ENCODE data around the gene SORBS1.

SORBS1 gene

DNA sequence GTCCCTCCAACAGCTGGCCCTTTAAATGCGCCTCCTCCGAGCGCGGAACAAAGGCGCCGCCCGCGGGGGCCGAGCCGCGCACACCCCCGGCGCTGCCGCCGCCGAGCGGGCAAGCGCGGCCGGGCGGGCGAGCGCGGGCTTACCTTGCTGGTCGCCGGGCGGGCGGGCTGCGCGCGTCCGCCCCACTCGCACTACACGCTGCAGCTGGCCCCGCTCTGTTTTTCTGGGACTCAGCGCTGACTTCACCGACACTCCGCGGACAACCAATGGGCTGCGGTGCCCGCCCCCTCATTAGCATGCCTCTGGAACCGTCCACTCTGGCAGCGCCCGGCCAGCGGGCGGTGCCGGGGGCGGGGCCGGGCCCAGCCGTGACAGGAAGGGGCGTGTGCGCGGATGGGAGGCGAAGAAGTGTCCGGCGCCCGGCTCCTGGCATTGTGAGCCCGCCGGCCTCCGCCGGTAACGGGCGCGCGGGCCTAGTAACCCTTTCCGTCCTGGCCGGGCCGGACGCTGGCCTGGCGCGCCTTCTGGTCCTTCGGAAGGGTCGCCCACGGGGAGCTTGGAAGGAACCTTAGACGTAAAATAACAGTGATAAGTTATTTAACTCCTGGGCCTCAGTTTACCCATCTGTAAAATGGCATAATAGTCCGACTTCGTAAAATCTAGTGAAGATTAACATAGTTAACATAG, at the start of gene SORBS1:
SORBS1 (minus strand) TSS at position 195 of the 687 bp plus-strand sequence. CDS start 120,236 bp downstream, outside the sequence.
- DNase-seq (ENCODE audit: low read depth) = peak; percentile 90

DNA sequence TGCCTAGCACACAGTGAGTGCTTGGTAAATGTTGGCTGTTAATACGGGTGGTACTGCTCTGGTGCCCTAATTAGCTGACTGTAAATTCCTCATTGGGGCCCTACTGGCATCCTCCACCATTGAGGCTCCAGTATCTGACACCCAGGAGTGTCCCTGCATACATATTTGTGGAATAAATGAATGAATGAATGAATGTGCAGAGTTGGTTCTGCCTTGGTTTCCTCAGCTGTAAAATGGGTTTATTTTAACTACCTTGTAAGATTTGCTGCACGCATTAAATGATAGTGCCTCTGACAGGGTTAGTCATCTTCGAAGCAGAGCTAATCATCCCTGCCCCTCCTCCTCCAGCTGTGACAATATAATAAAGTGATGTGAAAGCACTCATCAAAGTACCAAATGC, 49.6 kb upstream of the SORBS1 start:
- no peak for DNase-seq (ENCODE audit: low read depth)

DNA sequence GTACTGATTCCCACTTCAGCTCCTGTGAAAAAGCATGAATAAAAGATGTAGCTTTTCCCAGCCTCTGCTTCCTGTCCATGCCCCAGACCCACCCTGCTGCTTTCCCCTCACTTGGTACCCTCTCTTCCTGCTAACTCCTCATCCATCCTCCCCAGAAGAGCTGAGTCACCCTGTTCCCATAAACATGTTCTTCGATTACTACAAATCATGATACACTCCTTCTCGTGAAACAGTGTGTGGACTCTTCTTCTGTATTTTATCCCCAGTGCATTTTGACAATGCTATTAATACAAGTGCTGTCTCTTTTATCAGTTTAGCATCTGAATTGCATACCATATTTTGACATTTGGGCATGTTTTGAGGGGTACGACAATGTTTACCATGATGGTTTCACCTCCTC, 45.8 kb upstream of the SORBS1 start:
- no peak for DNase-seq (ENCODE audit: low read depth)

DNA sequence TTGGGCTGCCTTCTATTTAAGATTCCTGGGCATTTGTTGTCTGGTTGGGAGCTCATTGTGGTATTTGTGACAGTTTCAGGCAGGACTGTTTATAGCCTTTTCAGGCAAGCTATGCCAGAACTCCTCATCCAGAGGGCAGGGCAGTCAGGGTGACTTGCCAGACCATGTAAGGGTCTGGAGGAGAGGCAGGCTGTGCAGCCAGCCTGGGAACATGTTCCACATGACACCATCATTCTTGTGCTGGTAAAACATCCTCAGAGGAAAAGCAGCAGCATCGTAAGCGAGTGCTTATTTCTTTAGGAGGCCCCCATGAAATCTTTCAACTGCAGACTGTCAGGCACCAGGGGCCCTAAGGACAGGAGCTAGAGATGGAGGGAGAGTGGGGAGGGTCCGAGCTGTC, 44.0 kb upstream of the SORBS1 start:
- DNase-seq (ENCODE audit: low read depth) = peak; percentile 10

DNA sequence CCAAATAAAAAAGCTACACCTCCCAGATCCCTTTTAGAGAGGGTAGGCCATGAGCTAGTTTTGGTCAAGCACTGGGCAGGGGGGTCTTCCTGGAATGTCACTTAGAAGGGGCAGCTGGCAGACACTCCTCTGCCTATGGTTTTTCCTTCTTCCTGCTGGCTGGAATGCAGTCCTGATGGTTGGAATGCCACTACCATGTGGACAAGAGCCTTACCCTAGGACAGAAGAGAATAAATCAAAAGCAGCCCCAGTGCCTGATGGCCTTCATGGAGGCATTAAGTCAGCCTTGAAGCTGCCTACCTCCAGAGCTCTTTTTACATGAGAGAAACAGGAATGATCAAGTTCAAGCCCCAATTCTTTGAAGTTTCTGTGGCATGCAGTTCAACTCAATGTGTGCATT, 43.5 kb upstream of the SORBS1 start:
- DNase-seq (ENCODE audit: low read depth) = no peak

DNA sequence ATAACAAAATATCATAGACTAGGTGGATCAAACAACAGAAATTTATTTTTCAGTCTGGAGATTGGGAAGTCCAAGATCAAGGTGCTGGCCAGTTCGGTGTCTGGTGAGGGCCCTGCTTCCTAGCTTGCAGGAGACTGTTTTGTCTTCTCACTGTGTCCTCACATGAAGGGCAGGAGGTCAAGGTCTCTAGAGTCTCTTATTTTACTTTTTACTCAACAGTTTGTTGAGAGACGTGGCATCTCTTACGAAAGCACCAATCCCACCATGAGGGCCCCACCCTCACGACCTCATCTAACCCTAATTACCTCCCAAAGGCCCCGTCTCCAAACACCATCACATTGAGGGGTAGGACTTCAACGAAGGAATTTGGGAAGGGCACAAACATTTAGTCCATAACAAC, 41.2 kb upstream of the SORBS1 start:
- DNase-seq (ENCODE audit: low read depth) = no peak

DNA sequence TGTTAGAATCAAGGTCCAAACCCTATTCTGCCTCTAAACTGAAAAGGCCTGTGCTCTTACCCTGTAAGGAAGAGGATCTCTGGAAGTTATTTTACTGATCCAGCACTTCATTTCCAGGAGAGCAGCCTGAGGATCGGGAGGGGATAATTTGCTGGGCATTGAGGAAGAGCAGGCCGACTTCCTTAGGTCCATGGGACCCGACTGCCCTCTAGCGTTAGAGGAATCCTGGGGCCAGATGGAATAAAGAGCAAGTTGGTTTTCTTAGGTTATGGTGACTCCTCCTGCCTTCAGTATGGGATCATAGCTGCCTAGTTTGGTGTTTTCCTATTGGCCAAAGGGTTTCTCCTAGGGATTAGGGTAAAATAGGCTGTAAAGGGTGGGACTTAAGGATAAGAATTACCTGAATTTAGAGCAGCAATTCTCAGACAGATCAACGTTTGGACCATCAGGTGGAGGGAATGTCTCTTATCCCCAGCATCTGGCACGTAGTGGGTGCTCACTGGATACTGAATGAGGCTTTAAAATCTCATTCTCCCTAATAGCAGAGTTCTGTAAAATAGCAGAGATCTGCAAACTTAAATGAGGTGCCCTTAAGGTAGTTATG, 40.0 kb upstream of the SORBS1 start:
- peak; percentile 78 for DNase-seq (ENCODE audit: low read depth)

DNA sequence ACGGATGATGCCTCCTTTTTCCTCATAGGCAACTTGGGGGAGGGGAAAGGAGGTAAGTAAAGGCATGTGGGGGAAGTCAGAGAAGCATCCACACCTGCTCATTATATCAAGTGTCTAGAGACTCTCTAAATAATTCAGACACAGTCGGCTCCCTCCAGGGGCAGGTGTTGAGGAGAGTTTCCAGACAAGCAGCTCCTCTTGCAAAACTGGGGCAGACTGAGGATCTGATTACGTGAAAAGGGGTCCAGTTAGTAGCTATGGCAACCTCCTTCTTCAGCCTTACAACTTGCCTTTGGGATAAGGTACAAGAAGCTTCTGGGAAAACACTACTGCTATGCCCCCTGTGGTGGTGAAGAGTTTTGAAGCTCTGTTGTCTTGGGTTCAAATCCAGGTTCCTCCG, 39.0 kb upstream of the SORBS1 start:
- DNase-seq (ENCODE audit: low read depth) = no peak

DNA sequence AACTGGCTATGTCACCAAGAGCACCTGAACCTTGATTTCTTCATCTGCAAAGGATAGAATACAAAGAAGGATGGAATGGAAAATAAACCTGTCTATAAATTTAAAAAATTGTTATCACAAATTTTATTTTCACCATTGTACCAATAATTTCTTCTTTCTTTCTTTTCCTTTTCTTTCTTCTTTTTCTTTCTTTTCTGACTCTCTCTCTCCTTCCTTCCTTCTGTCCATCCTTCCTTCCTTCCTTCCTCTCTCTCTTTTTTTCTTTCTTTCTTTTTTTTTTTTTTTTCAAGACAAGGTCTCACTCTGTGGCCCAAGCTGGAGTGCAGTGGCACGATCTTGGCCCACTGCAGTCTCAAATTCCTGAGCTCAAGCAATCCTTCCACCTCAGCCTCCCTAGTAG, 36.6 kb upstream of the SORBS1 start:
- no peak for DNase-seq (ENCODE audit: low read depth)

DNA sequence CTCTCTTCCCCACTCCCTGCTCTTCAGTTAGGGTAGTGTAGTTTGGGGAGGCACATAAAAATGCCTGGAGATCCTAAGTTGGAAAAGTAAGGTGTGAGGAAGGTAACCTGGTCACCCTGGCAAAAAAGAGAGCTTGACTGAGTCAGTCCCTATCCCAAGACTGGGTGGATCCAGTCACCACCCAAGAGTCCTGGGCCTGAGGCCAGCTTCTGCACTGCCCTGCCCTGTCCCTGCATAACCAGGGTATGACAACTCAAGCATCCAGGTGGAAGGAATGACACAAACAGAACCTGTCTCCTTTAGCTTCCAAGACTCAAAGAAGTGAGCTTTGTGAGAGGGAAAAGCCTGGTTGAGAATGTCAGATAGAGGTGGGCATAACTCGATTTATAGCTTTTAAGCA, 26.9 kb upstream of the SORBS1 start:
- no peak for DNase-seq (ENCODE audit: low read depth)

DNA sequence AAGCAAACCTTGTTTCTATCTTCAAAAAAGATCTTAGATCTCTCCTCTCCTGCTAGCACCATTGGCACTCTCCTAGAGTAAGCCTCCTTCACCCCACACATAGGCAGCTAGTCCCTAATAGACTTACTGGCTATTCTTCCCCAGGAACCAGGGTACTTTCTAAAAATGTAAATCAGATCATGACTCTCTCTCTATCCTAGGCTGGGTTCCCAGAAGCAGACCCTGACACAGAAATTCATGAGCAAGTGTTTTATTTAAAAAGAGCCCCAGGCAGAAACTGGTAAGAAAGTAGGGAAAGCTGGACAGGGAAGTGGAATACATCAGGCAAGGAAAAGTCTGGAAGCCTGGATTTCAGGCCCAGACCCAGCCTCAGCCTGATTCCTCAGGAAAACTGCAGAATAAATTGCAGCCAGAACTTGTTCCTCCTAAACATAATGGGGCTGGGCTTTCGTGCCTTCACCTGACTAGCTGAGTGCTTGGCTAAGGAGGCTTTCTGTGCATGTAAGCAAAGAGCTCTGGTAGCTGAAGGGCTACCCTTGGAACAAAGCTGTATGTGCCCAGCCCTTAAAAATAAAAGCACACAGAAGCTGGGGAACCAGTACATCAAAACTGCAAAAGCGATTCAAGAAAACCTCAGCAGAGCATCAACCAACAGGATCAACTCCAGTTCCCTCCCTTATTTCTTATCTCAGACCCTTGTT, 18.8 kb upstream of the SORBS1 start:
- no peak for DNase-seq (ENCODE audit: low read depth)

DNA sequence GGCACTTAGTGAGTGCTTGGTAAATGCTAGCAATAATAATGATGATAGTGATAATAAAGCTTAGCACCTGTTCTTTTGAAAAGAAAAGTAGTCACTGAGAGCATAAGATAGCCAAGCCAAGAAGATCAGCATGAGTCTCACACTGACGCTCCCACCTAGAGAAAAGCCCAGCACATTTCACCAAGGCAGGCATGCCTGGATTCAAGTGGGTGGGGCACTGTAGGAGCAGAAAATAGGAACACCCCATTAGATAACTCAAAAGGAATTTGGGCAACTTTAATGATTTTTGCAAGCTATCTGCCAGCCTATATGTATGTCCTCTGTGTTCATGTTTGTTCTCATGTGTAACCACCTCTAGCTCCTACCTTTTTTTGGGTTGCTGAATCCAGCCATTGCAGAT, 18.1 kb upstream of the SORBS1 start:
- no peak for DNase-seq (ENCODE audit: low read depth)

DNA sequence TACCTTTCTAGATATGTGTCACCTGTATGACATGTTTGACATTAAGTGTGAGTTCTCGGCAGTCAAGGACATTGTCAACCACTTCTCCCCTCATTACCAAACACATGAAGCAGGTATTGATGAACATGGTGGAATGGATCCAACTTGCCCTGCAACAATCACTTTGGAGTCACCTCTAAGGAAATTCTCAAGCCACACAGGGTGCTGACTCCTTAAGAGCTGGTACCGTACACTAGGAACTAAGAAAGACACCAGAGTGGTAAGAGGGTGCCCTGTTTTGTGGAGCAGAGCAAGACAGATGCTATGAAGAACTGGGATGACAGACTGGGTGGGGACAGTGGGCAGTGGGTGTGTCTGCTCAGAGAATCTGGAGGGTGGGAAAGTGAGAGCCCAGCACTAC, 17.4 kb upstream of the SORBS1 start:
- DNase-seq (ENCODE audit: low read depth) = no peak

DNA sequence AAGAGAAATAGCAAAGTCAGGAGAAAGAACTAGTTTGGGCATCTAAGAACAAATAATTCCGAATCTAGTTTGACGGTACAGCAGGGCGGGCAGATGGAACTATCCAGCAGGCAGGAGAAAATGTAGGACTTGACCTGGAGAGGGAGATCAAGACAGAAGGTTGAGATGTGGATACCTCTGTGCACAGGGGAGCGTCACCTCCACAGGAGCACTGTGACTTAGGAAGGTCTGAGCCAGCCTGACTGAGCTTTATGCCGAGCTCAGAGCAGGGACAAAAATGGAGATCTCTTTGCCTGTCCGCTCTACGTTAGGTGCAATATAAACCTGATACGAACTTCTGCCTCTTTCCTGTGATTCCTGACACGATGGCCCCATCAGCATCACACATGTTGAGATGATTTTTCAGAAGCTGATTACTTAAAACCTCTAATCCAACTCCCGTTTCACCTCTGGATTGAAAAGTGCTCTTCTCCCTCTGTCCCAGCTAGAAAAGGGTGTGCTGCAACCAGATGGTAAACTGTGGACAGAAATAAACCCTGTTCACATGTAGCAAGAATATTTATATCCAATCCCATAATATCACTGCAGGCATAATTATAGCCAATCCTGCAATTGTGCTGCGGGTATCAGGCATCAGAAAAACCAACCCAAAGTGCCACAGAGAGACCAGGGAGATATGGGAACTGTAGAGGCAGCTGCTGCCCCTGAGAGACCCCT, 13.6 kb upstream of the SORBS1 start:
- DNase-seq (ENCODE audit: low read depth) = no peak

DNA sequence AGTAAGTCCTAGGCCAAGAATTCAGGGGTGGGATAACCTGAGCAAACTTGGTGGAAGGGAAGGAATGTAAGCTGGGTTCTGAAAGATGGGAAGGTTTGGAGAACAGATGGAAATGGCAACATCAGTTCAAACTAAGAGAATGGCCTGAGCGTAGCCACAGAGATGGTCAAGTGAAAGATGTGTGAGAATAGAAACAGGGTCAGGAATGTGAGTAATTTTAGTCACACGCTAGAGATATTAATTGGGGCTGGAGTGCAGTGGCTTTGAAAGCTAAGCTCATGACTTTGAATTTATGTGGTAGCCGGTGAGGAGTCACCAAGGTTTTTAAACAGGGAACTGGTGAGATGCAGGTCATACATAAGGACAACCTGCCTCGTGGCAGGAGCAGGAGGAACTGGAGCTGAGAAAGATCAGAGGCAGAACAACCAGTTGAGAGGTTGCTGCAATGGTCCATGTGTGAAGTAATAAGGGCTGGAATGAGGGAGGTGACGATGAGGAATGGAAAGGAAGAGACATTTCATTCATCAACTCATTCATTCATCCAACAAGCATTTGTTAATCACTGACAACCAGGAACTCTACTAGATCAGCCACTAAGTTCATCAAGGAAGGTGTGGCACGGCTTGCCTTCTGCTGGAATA, 12.9 kb upstream of the SORBS1 start:
- DNase-seq (ENCODE audit: low read depth) = no peak

DNA sequence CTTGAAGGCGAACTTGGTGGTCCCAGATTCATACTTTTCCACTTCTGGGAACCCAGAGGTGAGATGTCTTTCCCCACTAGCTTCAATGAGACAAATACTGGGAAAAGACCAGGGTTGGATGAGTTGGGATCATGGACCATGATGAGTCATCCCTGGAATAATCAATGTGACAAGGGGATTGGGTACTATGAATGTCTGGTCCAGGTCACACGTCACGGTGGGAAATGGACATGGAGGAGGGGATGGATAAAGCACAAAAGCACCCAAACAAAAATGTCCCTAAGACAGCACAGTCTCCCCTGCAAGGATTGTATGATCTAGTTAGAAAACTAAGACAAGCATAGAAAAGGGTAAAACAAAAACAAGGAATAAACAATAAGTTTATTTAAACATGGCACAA, 12.4 kb upstream of the SORBS1 start:
- DNase-seq (ENCODE audit: low read depth) = no peak

DNA sequence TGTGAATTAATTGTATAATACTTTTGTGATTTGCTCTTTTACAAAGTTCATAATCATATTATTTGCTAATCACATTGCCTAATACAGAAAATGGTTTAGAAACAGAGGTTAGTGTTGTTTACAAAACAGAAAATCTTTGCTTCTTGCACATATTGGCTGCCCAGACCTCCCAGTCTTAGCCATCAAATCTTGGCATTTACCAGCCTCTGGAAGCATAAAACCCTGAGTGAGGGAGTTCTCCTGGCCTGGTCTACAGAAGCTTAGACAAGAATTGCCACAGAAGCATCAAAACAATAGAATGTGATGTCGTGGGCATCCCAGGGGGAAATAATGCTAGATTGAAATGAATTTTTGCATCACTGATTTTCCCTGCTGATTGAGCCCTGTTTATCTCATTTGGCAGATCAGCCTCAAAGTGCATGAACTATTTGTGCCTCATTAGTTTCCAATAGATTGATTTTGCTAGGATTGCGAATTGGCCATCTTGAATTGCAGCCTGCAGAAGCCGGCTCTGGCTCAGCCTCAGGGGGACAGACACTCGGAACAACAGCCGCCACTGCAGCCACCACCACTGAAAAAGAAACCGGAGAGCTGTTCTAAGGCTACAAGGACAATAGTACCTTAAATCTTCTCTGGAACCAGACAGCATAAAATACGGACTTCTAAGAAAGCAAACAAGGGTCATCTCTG, 11.1 kb upstream of the SORBS1 start:
- no peak for DNase-seq (ENCODE audit: low read depth)

DNA sequence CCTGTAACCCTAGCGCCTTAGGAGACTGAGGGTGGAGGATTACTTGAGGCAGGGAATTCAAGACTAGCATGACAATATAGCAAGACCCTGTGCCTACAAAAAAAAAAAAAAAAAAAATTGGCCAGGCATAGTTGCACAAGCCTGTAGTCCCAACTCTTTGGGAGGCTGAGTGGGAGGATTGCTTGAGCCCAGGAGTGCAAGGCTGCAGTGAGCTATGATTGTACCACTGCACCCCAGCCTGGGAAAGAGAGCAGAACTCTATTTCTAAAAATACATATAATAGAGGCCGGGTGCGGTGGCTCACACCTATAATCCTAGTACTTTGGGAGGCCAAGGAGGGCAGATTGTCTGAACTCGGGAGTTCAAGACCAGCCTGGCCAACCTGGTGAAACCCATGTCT, 10.2 kb upstream of the SORBS1 start:
- DNase-seq (ENCODE audit: low read depth) = peak; percentile 6

DNA sequence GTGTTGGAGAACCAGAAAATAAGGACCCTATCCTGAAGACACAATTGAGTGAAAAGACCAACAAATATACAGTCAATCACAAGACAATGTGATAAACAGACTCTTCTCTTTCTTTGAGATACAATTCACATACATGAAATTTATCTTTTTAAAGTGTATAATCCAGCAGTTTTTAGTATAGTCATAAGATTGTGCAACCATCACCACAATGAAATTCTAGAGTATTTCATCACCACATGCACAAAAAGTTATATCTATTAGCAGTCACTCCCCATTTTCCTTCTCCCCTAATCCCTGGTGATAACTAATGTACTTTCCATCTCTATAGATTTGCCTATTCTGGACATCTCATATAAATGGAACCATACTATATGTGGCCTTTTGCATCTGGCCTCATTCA, 8.2 kb upstream of the SORBS1 start:
- DNase-seq (ENCODE audit: low read depth) = peak; percentile 59

DNA sequence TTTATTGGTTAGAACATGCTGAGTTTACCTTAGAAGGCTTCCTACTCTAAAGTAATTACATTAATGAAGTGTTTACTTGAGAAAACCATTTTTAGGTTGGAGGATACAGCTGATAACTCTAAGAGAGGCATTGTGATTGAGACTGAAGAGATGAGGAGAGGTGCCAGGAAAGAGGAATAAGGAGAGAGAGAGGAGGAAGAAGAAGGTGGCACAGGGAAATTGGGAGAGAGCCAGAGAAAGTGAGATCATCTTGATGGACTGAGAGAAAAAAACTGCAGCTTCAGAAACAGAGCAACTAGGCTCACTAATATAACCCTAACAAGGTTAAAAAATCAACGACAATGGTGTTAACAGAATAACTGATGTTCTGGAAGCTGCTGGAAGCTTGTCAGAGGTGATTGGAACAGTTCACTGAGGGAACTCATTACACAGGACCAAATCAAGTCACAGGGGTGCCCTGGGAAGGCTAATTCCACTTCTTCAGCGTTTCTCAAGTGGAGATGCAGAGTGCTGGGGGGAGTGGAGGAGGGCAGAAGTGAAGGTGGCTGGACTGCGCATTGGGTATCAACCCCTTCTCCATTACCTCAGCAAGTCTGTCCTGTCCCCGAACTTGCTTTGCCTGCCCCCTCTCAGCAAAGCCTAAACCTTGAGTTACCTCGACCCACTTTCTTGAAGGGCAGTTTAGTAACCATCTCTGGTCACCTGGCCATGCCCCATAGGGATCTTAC, 6.9 kb upstream of the SORBS1 start:
- DNase-seq (ENCODE audit: low read depth) = peak; percentile 8

DNA sequence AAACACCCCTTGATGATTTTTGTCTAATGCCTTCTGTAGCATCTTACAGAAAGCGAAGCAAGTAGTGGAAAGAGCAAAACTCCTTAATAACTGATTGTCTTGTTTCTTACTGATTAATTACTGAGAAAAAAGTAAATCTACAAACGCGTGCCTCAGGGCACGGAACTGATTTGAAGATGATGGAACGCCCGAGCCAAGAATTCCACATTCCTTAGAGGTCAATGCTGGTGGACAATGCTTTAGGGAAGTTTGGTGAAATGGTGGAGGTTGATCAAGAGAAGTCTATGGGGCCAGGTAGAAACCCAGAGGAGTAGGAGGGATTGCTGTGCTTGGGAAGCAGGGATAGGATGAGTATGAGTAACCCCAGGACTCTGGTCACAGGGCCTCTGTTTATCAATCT, 5.0 kb upstream of the SORBS1 start:
- no peak for DNase-seq (ENCODE audit: low read depth)

Measured in amniotic epithelial cell (primary cell).